ENCODE data around the gene PTH.

The PTH gene

GRCh38 chr11:13487661-13488030 lies 8.2 kb downstream of the PTH start:
- H3K36me3 ChIP-seq (ENCODE audit: control insufficient read depth in 2 of 2, insufficient read depth in 1 of 2, low read length in 2 of 2): no peaks in the 10 kb centered on the region
- H3K4me1 ChIP-seq (ENCODE audit: control insufficient read depth, insufficient read depth, low read length): no peaks in the 10 kb centered on the region
- H3K9me3 ChIP-seq (ENCODE audit: control insufficient read depth, insufficient read depth, low read depth, low read length): no peaks in the 10 kb centered on the region
- POLR2A ChIA-PET: no interaction called here
- no peak overlapping the region for H3K27ac ChIP-seq (ENCODE audit: extremely low read depth, low read depth, low read length)
- CTCF ChIA-PET: interaction anchor here (0.5 to 2.2 kb wide), 8 partner anchors 8 to 392 kb away, joined by 3 to 12 read pairs (median 5); partner anchors contain the start of gene PTH
- TF ChIP-seq ZNF202 (tag by site-specific recombination; IDR thresholded peaks at IDR 0.05; ENCODE audit: borderline replicate concordance) (no peak), SCRT2 (tag by site-specific recombination; IDR thresholded peaks at IDR 0.05) (peak; percentile 54)
- no peak overlapping the region for H3K4me3 ChIP-seq (ENCODE audit: low read depth, low read length)

GRCh38 chr11:13486926-13487660 lies 8.7 kb downstream of the PTH start:
- Histone ChIP-seq H3K36me3 (ENCODE audit: control insufficient read depth in 2 of 2, insufficient read depth in 1 of 2, low read length in 2 of 2) (no peaks in the 10 kb centered on the region), H3K4me3 (ENCODE audit: low read depth, low read length) (no peak overlapping the region), H3K27ac (ENCODE audit: extremely low read depth, low read depth, low read length) (no peak overlapping the region), H3K9me3 (ENCODE audit: control insufficient read depth, insufficient read depth, low read depth, low read length) (no peaks in the 10 kb centered on the region), H3K4me1 (ENCODE audit: control insufficient read depth, insufficient read depth, low read length) (no peaks in the 10 kb centered on the region)
- TF ChIP-seq ZNF529 (tag by site-specific recombination; IDR thresholded peaks at IDR 0.05; ENCODE audit: insufficient replicate concordance): no peak
- TF ChIP-seq PRDM10 (tag by site-specific recombination; IDR thresholded peaks at IDR 0.05): no peak
- no peak for TF ChIP-seq ZNF513 (tag by site-specific recombination; IDR thresholded peaks at IDR 0.05)
- TF ChIP-seq YY1 (tag by site-specific recombination; IDR thresholded peaks at IDR 0.05): no peak
- TF ChIP-seq REPIN1 (tag by site-specific recombination; IDR thresholded peaks at IDR 0.05; ENCODE audit: low read depth): no peak
- no peak for TF ChIP-seq ZNF473 (tag by site-specific recombination; IDR thresholded peaks at IDR 0.05)
- TF ChIP-seq ZNF132 (tag by site-specific recombination; IDR thresholded peaks at IDR 0.05; ENCODE audit: borderline replicate concordance): no peak
- TF ChIP-seq ZNF23 (tag by site-specific recombination; IDR thresholded peaks at IDR 0.05; ENCODE audit: borderline replicate concordance): no peak
- TF ChIP-seq ZNF776 (tag by site-specific recombination; IDR thresholded peaks at IDR 0.05; ENCODE audit: borderline replicate concordance): no peak
- ChIA-PET POLR2A (no interaction called here), CTCF (interaction anchor here (0.5 to 2.2 kb wide), 9 partner anchors 9 to 393 kb away, joined by 3 to 12 read pairs (median 5); partner anchors contain the start of gene PTH)

GRCh38 chr11:13480198-13480597 lies 15.6 kb downstream of the PTH start:
- TF ChIP-seq ZNF521 (tag by site-specific recombination; IDR thresholded peaks at IDR 0.05): no peak
- TF ChIP-seq TRIM28 (IDR thresholded peaks at IDR 0.05; ENCODE audit: borderline replicate concordance, low read length): 0 out of 2 replicates have a peak, but pooled peaks have one; percentile 22
- Histone ChIP-seq H3K4me3 (ENCODE audit: low read depth, low read length) (no peak overlapping the region), H3K27ac (ENCODE audit: extremely low read depth, low read depth, low read length) (no peak overlapping the region), H3K36me3 (ENCODE audit: control insufficient read depth in 2 of 2, insufficient read depth in 1 of 2, low read length in 2 of 2) (no peaks in the 10 kb centered on the region), H3K9me3 (ENCODE audit: control insufficient read depth, insufficient read depth, low read depth, low read length) (no peaks in the 10 kb centered on the region), H3K4me1 (ENCODE audit: control insufficient read depth, insufficient read depth, low read length) (no peaks in the 10 kb centered on the region)
- ChIA-PET CTCF (no interaction called here), POLR2A (interaction anchor here (1.4 kb wide), 1 partner anchor 17 kb away, joined by 4 read pairs; the partner anchor contains the start of gene BTBD10)

Data from HEK293 (cell line).